Endothelial cell of umbilical vein (primary cell): ENCODE measurements around the gene FOXJ2. TPM values are rescaled to one million over a fixed set of nuclear protein-coding genes. Genes with fewer than 3 reads are reported as not detected.
"Not testable (repeated sequence)": the region's sequence is repeated elsewhere in the genome, so short reads cannot be mapped to it uniquely, and the experiment has no call there.

ENCODE experiments used
- BruUV-seq: library from RNA; stranded (reverse); fragments of 400-500 nt; replicated peaks from 2 replicates; lab custom pipeline; 2021; lab: Mats Ljungman, UMichigan
- CTCF ChIA-PET: fragments of 300-600, 350-600 bp; sonication (Branson Sonifier 250); formaldehyde crosslinking; loops from one replicate; lab custom pipeline; 2021; ENCODE audit warnings: antibody characterized with exemption, inconsistent platforms; lab: Charles Lee
- POLR2A ChIA-PET: fragments of 300-600, 350-600 bp; sonication (Branson Sonifier 250); formaldehyde crosslinking; loops from one replicate; lab custom pipeline; 2021; ENCODE audit warnings: antibody characterized with exemption, inconsistent platforms; lab: Charles Lee
- DNase-seq: peaks from one replicate; pipeline ENCODE4 v3.0.0-alpha.2; 2011; ENCODE audit warnings: low read depth, low spot score
- FAIRE-seq: peaks from 2 replicates; lab custom pipeline; 2011; peaks lifted over from hg19 to GRCh38; lab: Jason Lieb, UNC
- H2AFZ ChIP-seq: 2 replicates; pipeline ENCODE4 v1.6.0; 2012; ENCODE audit warnings: low read depth, low read length, control low read depth, inconsistent platforms
- H3K27ac ChIP-seq: 2 replicates; pipeline ENCODE4 v1.5.1; 2011; ENCODE audit warnings: low read depth, mild to moderate bottlenecking, control low read depth, low read length, moderate library complexity; ENCODE audit not compliant: insufficient read depth
- H3K27me3 ChIP-seq, 2 experiments: 2 replicates each; pipeline versions ENCODE4 v1.6.0 to v1.6.1; 2011; ENCODE audit warnings: low read length in 2 of 2, mixed read lengths in 1 of 2; ENCODE audit not compliant: control insufficient read depth in 2 of 2, insufficient read depth in 2 of 2
- H3K36me3 ChIP-seq, 2 experiments: 2 replicates in 1 of 2; 3 replicates in 1 of 2; pipeline ENCODE4 v1.5.1; 2011; ENCODE audit warnings: low read length in 2 of 2, mild to moderate bottlenecking in 1 of 2, moderate library complexity in 1 of 2; ENCODE audit not compliant: control insufficient read depth in 2 of 2, insufficient read depth in 2 of 2; ENCODE audit errors: extremely low read depth in 1 of 2
- H3K4me1 ChIP-seq: 3 replicates; pipeline ENCODE4 v1.5.1; 2011; ENCODE audit warnings: mild to moderate bottlenecking, low read length; ENCODE audit not compliant: control insufficient read depth, insufficient read depth; ENCODE audit errors: extremely low read depth
- H3K4me2 ChIP-seq: 2 replicates; pipeline ENCODE4 v1.6.1; 2011; ENCODE audit warnings: low read length, control low read depth, mixed read lengths; ENCODE audit not compliant: insufficient read depth
- H3K4me3 ChIP-seq, 3 experiments: fragments of 200-600 bp in 1 of 3; sonication (generic), shearing (Covaris generic) in 1 of 3; replicated peaks in 1 of 3; 2 replicates each; pipeline ENCODE4 v1.5.1; 2011 to 2016; ENCODE audit warnings: control low read depth in 3 of 3, low read length in 3 of 3, mild to moderate bottlenecking in 2 of 3, inconsistent platforms in 1 of 3, low read depth in 1 of 3, moderate library complexity in 1 of 3; ENCODE audit not compliant: insufficient read depth in 1 of 3
- H3K79me2 ChIP-seq: 2 replicates; pipeline ENCODE4 v1.6.0; 2012; ENCODE audit warnings: low read length, inconsistent platforms; ENCODE audit not compliant: control insufficient read depth, insufficient read depth
- H3K9ac ChIP-seq: replicated peaks from 2 replicates; pipeline ENCODE3; 2011; ENCODE audit warnings: low read length, control low read depth; ENCODE audit not compliant: insufficient read depth; ENCODE audit errors: extremely low read depth
- H3K9me1 ChIP-seq: replicated peaks from 3 replicates; pipeline ENCODE4 v1.6.0; 2011; ENCODE audit warnings: mild to moderate bottlenecking, low read length; ENCODE audit not compliant: control insufficient read depth, insufficient read depth; ENCODE audit errors: extremely low read depth
- H3K9me3 ChIP-seq: replicated peaks from 2 replicates; pipeline ENCODE4 v1.5.1; 2012; ENCODE audit warnings: low read length, inconsistent platforms; ENCODE audit not compliant: control insufficient read depth, insufficient read depth
- H4K20me1 ChIP-seq: replicated peaks from 2 replicates; pipeline ENCODE3; 2011; ENCODE audit warnings: mild to moderate bottlenecking, low read length; ENCODE audit not compliant: control insufficient read depth, insufficient read depth; ENCODE audit errors: extremely low read depth
- EZH2 ChIP-seq: IDR thresholded peaks from 2 replicates; pipeline ENCODE4 v1.6.1; 2012; ENCODE audit warnings: borderline replicate concordance, low read depth, mild to moderate bottlenecking, moderate library complexity, low read length, inconsistent platforms; ENCODE audit not compliant: severe bottlenecking
- FOS ChIP-seq: IDR thresholded peaks from 2 replicates; pipeline ENCODE4 v1.6.1; 2011; ENCODE audit warnings: mild to moderate bottlenecking, low read length, moderate library complexity, borderline replicate concordance; ENCODE audit not compliant: insufficient read depth
- GATA2 ChIP-seq: IDR thresholded peaks from 2 replicates; pipeline ENCODE4 v1.7.0; 2011; ENCODE audit warnings: low read depth, mild to moderate bottlenecking, moderate library complexity, mixed read lengths, low read length; ENCODE audit not compliant: insufficient read length, insufficient read depth
- JUN ChIP-seq: IDR thresholded peaks from 2 replicates; pipeline ENCODE4 v1.6.1; 2011; ENCODE audit warnings: borderline replicate concordance, low read depth; ENCODE audit not compliant: insufficient read length, insufficient read depth
- MYC ChIP-seq: IDR thresholded peaks from one replicate; pipeline ENCODE4 v1.6.1; 2011; ENCODE audit warnings: mild to moderate bottlenecking, low read depth, low read length
- POLR2A ChIP-seq: IDR thresholded peaks from 2 replicates; pipeline ENCODE4 v1.6.1; 2012; ENCODE audit warnings: low read depth, mild to moderate bottlenecking, control low read depth, low read length
- POLR2AphosphoS5 ChIP-seq: IDR thresholded peaks from 2 replicates; pipeline ENCODE4 v1.6.1; 2012; ENCODE audit warnings: low read depth, mild to moderate bottlenecking, control low read depth, low read length, moderate library complexity; ENCODE audit not compliant: insufficient read depth
- dilution Hi-C: fragments of 300-500 bp; cut with MboI; formaldehyde crosslinking; loops from one replicate; pipeline ENCODE4 v1.15.0; 2019; ENCODE audit warnings: low sequenced_read_pairs; ENCODE audit not compliant: extremely low pct_ligation_motif_present
- intact Hi-C: fragments of 100-400 bp; cut with micrococcal nuclease; formaldehyde crosslinking; loops from one replicate; pipeline ENCODE4 v1.10.0; 2022
- polyA plus RNA-seq, 4 experiments: library from polyadenylated mRNA; depleted of rRNA in 3 of 4; stranded (reverse) in 3 of 4; unstranded in 1 of 4; fragments of >200 nt; gene quantifications; 2 replicates each; pipeline versions ENCODE4 v1.2.1 to v1.2.3, GENCODE V29; 2011 to 2012; ENCODE audit warnings: missing spikeins in 1 of 4
- total RNA-seq: library from RNA; stranded (reverse); gene quantifications from 2 replicates; pipeline ENCODE4 v1.2.3, GENCODE V29; 2021
- TF ChIP-seq, protein P1 (sequence below), 2 donors: IDR thresholded peaks; 1 replicate in 1 of 2; 2 replicates in 1 of 2; pipeline ENCODE4 v1.5.1; 2011; ENCODE audit warnings: low read length in 2 of 2, mild to moderate bottlenecking in 2 of 2, moderate library complexity in 2 of 2, control low read depth in 1 of 2, inconsistent platforms in 1 of 2, low read depth in 1 of 2; ENCODE audit not compliant: insufficient read depth in 1 of 2; ENCODE audit errors: extremely low read depth in 1 of 2
- TF ChIP-seq, protein P2 (sequence below): IDR thresholded peaks from 2 replicates; pipeline ENCODE4 v1.6.1; 2011; ENCODE audit not compliant: insufficient read depth, insufficient read length

FOXJ2 gene
- total and polyA plus RNA-seq, 2 donors (not counting 3 experiments of a cell fraction or from before 2014, with no cell fraction given): 6.2 to 13.9 TPM

DNA sequence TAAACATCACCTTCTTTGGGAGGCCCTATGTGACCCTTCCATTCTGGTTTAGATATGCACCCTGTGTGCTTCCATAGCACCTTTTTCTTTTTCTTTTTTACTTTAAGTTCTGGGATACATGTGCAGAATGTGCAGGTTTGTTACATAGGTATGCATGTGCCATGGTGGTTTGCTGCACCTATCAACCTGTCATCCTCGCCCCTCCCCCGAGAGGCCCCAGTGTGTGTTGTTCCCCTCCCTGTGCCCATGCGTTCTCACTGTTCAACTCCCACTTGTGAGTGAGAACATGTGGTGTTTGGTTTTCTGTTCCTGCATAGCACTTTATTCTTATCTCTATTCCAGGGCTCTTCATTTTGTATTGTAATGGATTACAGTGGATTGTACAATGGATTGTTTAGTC is 51.8 kb downstream of the FOXJ2 start:
- DNase-seq, H3K9me3 ChIP-seq, H3K4me2 ChIP-seq, FAIRE-seq, BruUV-seq, H2AFZ ChIP-seq, H3K9ac ChIP-seq, H3K27me3 ChIP-seq, H3K9me1 ChIP-seq, H4K20me1 ChIP-seq, POLR2A ChIA-PET, H3K27ac ChIP-seq, CTCF ChIA-PET, intact Hi-C loops, H3K36me3 ChIP-seq, H3K4me3 ChIP-seq, dilution Hi-C loops: not testable (repeated sequence)
- Histone ChIP-seq H3K4me1 (peaks cover 13% of the 10 kb centered on the region), H3K79me2 (peaks cover 45% of the 10 kb centered on the region)

DNA sequence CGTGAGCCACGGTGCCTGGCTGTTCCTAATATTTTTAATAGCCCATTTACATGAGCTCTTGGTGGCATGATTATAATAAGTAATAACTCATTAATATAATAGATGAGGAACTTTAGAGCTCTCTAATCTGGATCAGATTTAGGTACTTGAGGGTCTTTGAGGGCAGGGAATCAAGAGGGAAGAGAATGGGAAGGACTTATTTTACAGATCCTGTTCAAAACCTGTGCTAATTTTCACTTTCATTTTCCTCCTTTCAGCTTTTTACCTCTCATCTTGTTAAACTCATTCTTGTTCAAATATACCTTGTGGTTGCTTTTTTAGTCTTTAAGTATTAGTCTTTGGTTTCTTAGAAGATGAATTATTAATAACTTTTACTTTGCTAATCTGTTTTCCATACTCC is 55.1 kb downstream of the FOXJ2 start:
- POLR2A ChIA-PET: no interaction called here
- dilution Hi-C loops: no loop called here

More for the DNA sequence above, 55.1 kb downstream of the FOXJ2 start:
- H3K27me3 ChIP-seq: no peaks in the 10 kb centered on the region
- H4K20me1 ChIP-seq: peaks cover 2% of the 10 kb centered on the region
- peaks cover 6% of the 10 kb centered on the region for H3K4me1 ChIP-seq
- BruUV-seq: no TSS peak
- FAIRE-seq (no peak), DNase-seq (no peak)
- H3K9ac ChIP-seq: no peak overlapping the region
- intact Hi-C loops: no loop called here
- H3K27ac ChIP-seq: no peak overlapping the region
- TF ChIP-seq EZH2: no peak
- TF ChIP-seq, protein P1, sequence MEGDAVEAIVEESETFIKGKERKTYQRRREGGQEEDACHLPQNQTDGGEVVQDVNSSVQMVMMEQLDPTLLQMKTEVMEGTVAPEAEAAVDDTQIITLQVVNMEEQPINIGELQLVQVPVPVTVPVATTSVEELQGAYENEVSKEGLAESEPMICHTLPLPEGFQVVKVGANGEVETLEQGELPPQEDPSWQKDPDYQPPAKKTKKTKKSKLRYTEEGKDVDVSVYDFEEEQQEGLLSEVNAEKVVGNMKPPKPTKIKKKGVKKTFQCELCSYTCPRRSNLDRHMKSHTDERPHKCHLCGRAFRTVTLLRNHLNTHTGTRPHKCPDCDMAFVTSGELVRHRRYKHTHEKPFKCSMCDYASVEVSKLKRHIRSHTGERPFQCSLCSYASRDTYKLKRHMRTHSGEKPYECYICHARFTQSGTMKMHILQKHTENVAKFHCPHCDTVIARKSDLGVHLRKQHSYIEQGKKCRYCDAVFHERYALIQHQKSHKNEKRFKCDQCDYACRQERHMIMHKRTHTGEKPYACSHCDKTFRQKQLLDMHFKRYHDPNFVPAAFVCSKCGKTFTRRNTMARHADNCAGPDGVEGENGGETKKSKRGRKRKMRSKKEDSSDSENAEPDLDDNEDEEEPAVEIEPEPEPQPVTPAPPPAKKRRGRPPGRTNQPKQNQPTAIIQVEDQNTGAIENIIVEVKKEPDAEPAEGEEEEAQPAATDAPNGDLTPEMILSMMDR (IDR thresholded peaks at IDR 0.05; ENCODE audit: extremely low read depth in 1 of 2, insufficient read depth in 1 of 2, low read depth in 1 of 2, low read length in 2 of 2): no peak
- no peak for TF ChIP-seq JUN
- TF ChIP-seq POLR2A: no peak
- TF ChIP-seq, protein P2, sequence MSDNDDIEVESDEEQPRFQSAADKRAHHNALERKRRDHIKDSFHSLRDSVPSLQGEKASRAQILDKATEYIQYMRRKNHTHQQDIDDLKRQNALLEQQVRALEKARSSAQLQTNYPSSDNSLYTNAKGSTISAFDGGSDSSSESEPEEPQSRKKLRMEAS: no peak
- no peak for TF ChIP-seq MYC
- no peak for TF ChIP-seq FOS
- no peak for TF ChIP-seq GATA2
- TF ChIP-seq POLR2AphosphoS5: no peak
- no peak overlapping the region for H3K4me3 ChIP-seq
- no peaks in the 10 kb centered on the region for H3K9me1 ChIP-seq
- CTCF ChIA-PET: interaction anchor here (1.2 to 2.5 kb wide), 3 partner anchors 9 to 144 kb away, joined by 3 to 11 read pairs (median 3); no protein-coding TSS in a partner anchor
- H3K36me3 ChIP-seq: peaks cover 13 to 15% of the 10 kb centered on the region in 2 experiments
- H3K79me2 ChIP-seq: peaks cover 36% of the 10 kb centered on the region
- no peaks in the 10 kb centered on the region for H3K9me3 ChIP-seq
- no peak overlapping the region for H2AFZ ChIP-seq
- no peak overlapping the region for H3K4me2 ChIP-seq
